ENCODE results near the gene PRSS12.
A peak's percentile ranks its signal among the peaks of the same experiment; 100 is the strongest.
"Not testable (repeated sequence)": the region's sequence is repeated elsewhere in the genome, so short reads cannot be mapped to it uniquely, and the experiment has no call there.

PRSS12 gene

GRCh38 chr4:118270492-118270891 lies 82.3 kb downstream of the PRSS12 start:
- H3K27ac ChIP-seq = no peak overlapping the region
- no peaks in the 10 kb centered on the region for H3K27me3 ChIP-seq (ENCODE audit: control insufficient read depth, insufficient read depth, low read length)
- H3K4me1 ChIP-seq = no peaks in the 10 kb centered on the region
- H3K9me3 ChIP-seq (ENCODE audit: control insufficient read depth, low read length) = no peaks in the 10 kb centered on the region
- H3K4me3 ChIP-seq (ENCODE audit: low read depth, low read length) = no peak overlapping the region
- peak; percentile 46 for TF ChIP-seq CTCF (IDR thresholded peaks at IDR 0.05)
- no peaks in the 10 kb centered on the region for H3K79me2 ChIP-seq
- no peak overlapping the region for H3K4me2 ChIP-seq (ENCODE audit: low read length)
- no peaks in the 10 kb centered on the region for H3K36me3 ChIP-seq (ENCODE audit: control insufficient read depth, insufficient read depth, low read length)
- H3K9ac ChIP-seq = no peak overlapping the region
- no peak overlapping the region for H2AFZ ChIP-seq

- H3K27ac ChIP-seq = no peak overlapping the region
- no peaks in the 10 kb centered on the region for H3K27me3 ChIP-seq (ENCODE audit: control insufficient read depth, insufficient read depth, low read length)
- no peak for TF ChIP-seq CTCF (IDR thresholded peaks at IDR 0.05)
- no peak overlapping the region for H3K4me3 ChIP-seq (ENCODE audit: low read depth, low read length)
- no peaks in the 10 kb centered on the region for H3K4me1 ChIP-seq
- H3K36me3 ChIP-seq (ENCODE audit: control insufficient read depth, insufficient read depth, low read length) = no peaks in the 10 kb centered on the region
- H3K9me3 ChIP-seq (ENCODE audit: control insufficient read depth, low read length) = no peaks in the 10 kb centered on the region
- H3K79me2 ChIP-seq = no peaks in the 10 kb centered on the region
- H3K9ac ChIP-seq = no peak overlapping the region
- no peak overlapping the region for H3K4me2 ChIP-seq (ENCODE audit: low read length)
- H2AFZ ChIP-seq = no peak overlapping the region
These were observed 84.0 kb downstream of the PRSS12 start for GRCh38 chr4:118268780-118269179.

- not testable (repeated sequence) for H3K4me2 ChIP-seq (ENCODE audit: low read length); H3K4me3 ChIP-seq (ENCODE audit: low read depth, low read length)
These were observed 86.7 kb downstream of the PRSS12 start for GRCh38 chr4:118266145-118266496.

GRCh38 chr4:118265312-118266144 lies 87.3 kb downstream of the PRSS12 start:
- Histone ChIP-seq H3K27me3 (ENCODE audit: control insufficient read depth, insufficient read depth, low read length) (no peaks in the 10 kb centered on the region), H3K36me3 (ENCODE audit: control insufficient read depth, insufficient read depth, low read length) (no peaks in the 10 kb centered on the region), H3K79me2 (no peaks in the 10 kb centered on the region), H3K4me3 (ENCODE audit: low read depth, low read length) (peak overlapping the region; percentile 58), H3K9me3 (ENCODE audit: control insufficient read depth, low read length) (no peaks in the 10 kb centered on the region), H2AFZ (peak overlapping the region; percentile 90), H3K27ac (no peak overlapping the region), H3K9ac (no peak overlapping the region), H3K4me2 (ENCODE audit: low read length) (peak overlapping the region; percentile 91), H3K4me1 (no peaks in the 10 kb centered on the region)
- TF ChIP-seq CTCF (IDR thresholded peaks at IDR 0.05) = no peak

More at GRCh38 chr4:118266145-118266496, 86.7 kb downstream of the PRSS12 start:
- H3K27me3 ChIP-seq (ENCODE audit: control insufficient read depth, insufficient read depth, low read length); H3K79me2 ChIP-seq; H3K9ac ChIP-seq; H3K36me3 ChIP-seq (ENCODE audit: control insufficient read depth, insufficient read depth, low read length); H3K9me3 ChIP-seq (ENCODE audit: control insufficient read depth, low read length); H3K27ac ChIP-seq; H3K4me1 ChIP-seq: not testable (repeated sequence)
- peak overlapping the region; percentile 90 for H2AFZ ChIP-seq

GRCh38 chr4:118264096-118264495 lies 88.7 kb downstream of the PRSS12 start:
- H3K79me2 ChIP-seq = no peaks in the 10 kb centered on the region
- H3K4me2 ChIP-seq (ENCODE audit: low read length) = no peak overlapping the region
- no peak overlapping the region for H3K4me3 ChIP-seq (ENCODE audit: low read depth, low read length)
- H3K9me3 ChIP-seq (ENCODE audit: control insufficient read depth, low read length) = no peaks in the 10 kb centered on the region
- no peak overlapping the region for H3K27ac ChIP-seq
- no peaks in the 10 kb centered on the region for H3K36me3 ChIP-seq (ENCODE audit: control insufficient read depth, insufficient read depth, low read length)
- no peaks in the 10 kb centered on the region for H3K27me3 ChIP-seq (ENCODE audit: control insufficient read depth, insufficient read depth, low read length)
- no peak overlapping the region for H3K9ac ChIP-seq
- no peaks in the 10 kb centered on the region for H3K4me1 ChIP-seq
- no peak for TF ChIP-seq CTCF (IDR thresholded peaks at IDR 0.05)
- H2AFZ ChIP-seq = no peak overlapping the region
